Activated T-helper 2 cell treated with anti-CD3 and anti-CD28 coated beads, Interferon-gamma antibody, Interleukin-2, Interleukin-4, amounts not matched to agents 10 μg/mL and 5 μg/mL and 100 μg/mL, durations not matched to agents 14 hours and 24 hours and 36 hours (primary cell): ENCODE measurements around the gene TMEM132D. TPM values are rescaled to one million over a fixed set of nuclear protein-coding genes. Genes with fewer than 3 reads are reported as not detected.

Experiments
- DNase-seq: peaks from one replicate; pipeline ENCODE4 v3.0.0; 2021; ENCODE audit warnings: low spot score
- H3K27ac Mint-ChIP-seq: one replicate; pipeline ENCODE4 v1.8.0; 2021; ENCODE audit warnings: mixed read lengths
- H3K27me3 Mint-ChIP-seq: one replicate; pipeline ENCODE4 v1.8.0; 2021; ENCODE audit warnings: low read depth, mixed read lengths
- H3K36me3 Mint-ChIP-seq: one replicate; pipeline ENCODE4 v1.8.0; 2021; ENCODE audit warnings: low read depth, mixed read lengths
- H3K4me1 Mint-ChIP-seq: one replicate; pipeline ENCODE4 v1.8.0; 2021; ENCODE audit warnings: low read depth, mixed read lengths
- H3K4me3 Mint-ChIP-seq: one replicate; pipeline ENCODE4 v1.8.0; 2021; ENCODE audit warnings: low read depth, mild to moderate bottlenecking, moderate library complexity, mixed read lengths
- H3K9me3 Mint-ChIP-seq: one replicate; pipeline ENCODE4 v1.8.0; 2021; ENCODE audit warnings: mixed read lengths
- intact Hi-C: fragments of 100-400 bp; cut with micrococcal nuclease; formaldehyde crosslinking; loops from one replicate; pipeline ENCODE4 v1.15.1; 2023
- total RNA-seq: library from RNA; stranded (reverse); gene quantifications from 2 replicates; pipeline ENCODE4 v1.2.3, GENCODE V29; 2022

The TMEM132D gene
- total RNA-seq, 1 donor from 2014 or later = not detected

DNA sequence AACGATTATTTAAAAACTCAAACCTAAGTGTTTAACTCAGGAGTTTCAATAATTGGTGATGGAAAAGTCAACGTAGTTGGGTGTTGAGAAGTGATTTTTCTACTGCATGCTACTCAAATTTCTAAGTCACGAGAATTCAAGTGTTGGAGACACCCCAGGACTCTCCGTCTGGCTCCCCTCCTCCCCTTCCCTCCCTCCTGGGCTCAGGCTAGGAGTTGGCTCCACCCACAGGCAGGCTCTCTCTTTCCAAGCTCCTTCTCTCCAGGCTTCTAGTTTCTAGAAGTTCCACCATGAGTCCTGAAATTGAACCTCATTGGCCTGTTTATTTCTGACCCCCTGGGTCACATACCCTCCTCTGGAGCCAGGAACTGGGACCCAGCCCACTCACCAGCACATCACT lies 73.0 kb downstream of the TMEM132D start:
- H3K36me3 Mint-ChIP-seq = no peaks in the 10 kb centered on the region

DNA sequence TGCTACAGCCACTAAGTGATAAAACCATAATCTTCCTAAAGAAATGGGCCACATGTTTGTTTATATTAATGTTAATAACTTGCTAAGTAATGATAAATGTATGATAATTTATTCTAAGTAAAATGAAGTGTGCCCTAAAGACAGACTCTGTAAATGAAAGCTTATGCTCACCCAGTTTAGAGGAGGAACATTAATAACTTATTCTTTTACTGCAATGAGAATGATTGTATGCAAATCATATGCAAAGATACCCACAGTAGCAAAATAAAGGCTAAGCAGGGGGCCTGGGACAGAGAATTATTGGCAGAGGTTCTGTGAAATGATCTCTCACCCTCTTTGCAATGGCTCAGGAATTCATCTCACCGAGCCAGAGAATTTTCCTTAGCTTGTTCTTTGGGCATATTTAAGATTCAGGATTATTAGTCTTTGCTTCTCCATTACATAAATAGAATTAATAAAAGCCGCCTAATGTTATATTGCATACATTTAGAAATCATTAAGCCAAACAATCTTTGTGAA lies 75.9 kb downstream of the TMEM132D start:
- no peak overlapping the region for H3K27ac Mint-ChIP-seq
- DNase-seq = no peak
- H3K4me3 Mint-ChIP-seq = no peak overlapping the region
- no peaks in the 10 kb centered on the region for H3K4me1 Mint-ChIP-seq
- peaks cover 33% of the 10 kb centered on the region for H3K9me3 Mint-ChIP-seq
- no peaks in the 10 kb centered on the region for H3K36me3 Mint-ChIP-seq
- intact Hi-C loops = no loop called here
- no peaks in the 10 kb centered on the region for H3K27me3 Mint-ChIP-seq

More for the DNA sequence above, 73.0 kb downstream of the TMEM132D start:
- Mint-ChIP-seq H3K4me3 (no peak overlapping the region), H3K4me1 (no peaks in the 10 kb centered on the region), H3K27ac (no peak overlapping the region), H3K27me3 (no peaks in the 10 kb centered on the region), H3K9me3 (peaks cover 17% of the 10 kb centered on the region)
- DNase-seq = no peak
- intact Hi-C loops = no loop called here

DNA sequence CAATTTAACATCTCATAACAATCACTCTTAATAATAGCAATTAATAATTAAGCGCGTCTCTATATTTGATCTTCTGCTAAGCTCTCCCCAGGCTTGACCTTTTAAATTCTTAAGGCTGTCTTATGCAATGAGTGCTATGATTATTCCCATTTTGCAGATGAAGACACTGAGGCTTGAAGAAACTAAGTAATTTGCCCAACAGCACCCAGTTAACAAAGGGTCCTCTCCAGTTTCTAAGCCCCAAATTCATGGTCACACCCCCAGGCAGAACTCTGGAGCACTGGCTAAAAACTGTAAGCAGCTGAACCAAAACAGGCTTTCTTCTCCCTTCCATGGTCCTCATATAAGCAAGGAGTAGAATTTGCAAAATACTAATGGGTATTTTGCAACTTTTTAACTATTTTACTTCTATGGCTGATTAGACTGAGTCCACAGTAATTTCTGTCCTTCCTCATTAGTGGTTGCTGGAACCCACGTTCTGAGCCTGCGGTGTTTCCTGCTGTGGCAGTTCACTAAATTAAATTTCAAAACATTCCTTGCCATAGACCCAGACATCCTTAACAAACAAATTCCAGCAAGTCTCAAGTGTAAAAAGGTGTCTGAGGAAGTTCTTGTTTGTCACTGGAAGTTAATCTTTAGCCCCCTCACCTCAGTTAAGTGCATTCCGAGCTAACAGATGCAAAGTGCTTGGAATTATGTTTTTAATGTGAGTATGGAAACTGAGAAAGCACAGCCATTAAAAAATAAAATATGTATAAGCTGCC lies 76.5 kb downstream of the TMEM132D start:
- Mint-ChIP-seq H3K9me3 (peaks cover 36% of the 10 kb centered on the region), H3K4me3 (no peak overlapping the region), H3K4me1 (no peaks in the 10 kb centered on the region), H3K27me3 (no peaks in the 10 kb centered on the region), H3K27ac (no peak overlapping the region), H3K36me3 (no peaks in the 10 kb centered on the region)
- DNase-seq = no peak
- intact Hi-C loops = no loop called here

DNA sequence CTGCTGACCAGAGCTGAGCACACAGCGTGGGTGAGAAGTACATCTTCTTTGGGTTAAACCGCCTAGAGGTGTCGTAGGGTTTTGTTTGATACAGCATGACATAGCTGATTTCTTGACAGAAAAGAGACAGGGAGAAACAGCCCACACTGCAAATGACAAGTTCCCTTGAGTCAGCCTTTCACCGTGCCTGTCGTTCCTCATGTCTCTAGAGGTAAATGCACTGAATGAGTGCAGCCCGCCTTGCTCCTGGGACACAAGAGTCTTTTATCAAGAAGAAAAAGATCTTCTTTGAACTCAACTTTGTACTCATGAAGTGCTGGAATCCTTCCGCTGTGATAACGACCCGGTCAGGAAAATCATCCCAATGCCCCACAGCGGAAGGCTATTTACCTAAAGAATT lies 77.6 kb downstream of the TMEM132D start:
- no peak overlapping the region for H3K27ac Mint-ChIP-seq
- H3K4me3 Mint-ChIP-seq = no peak overlapping the region
- no peaks in the 10 kb centered on the region for H3K36me3 Mint-ChIP-seq
- no peaks in the 10 kb centered on the region for H3K27me3 Mint-ChIP-seq
- no peak for DNase-seq
- no peaks in the 10 kb centered on the region for H3K4me1 Mint-ChIP-seq
- H3K9me3 Mint-ChIP-seq = peaks cover 42% of the 10 kb centered on the region
- intact Hi-C loops = no loop called here

DNA sequence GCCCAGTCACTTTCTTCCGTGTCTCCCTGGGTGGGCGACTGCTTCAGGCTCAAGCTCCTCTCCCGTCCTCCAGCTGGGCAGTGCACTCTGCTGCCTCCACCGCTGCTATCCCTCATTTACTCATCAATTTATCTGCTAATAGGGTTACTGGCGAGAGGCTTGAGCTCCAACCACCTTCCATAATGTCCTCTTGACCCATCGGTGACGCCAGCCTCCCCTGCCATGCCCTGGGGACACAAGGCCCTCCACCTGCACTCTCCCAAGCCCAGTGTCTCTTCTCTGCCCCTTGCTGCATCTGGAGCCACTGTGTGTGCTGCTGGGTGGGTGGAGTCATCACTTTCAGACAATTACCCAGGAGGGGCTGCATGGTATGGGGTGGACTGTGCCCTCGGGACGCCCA lies 78.5 kb downstream of the TMEM132D start:
- peaks cover 42% of the 10 kb centered on the region for H3K9me3 Mint-ChIP-seq
- H3K36me3 Mint-ChIP-seq = no peaks in the 10 kb centered on the region
- no peak overlapping the region for H3K27ac Mint-ChIP-seq
- no peak for DNase-seq
- H3K4me3 Mint-ChIP-seq = no peak overlapping the region
- no peaks in the 10 kb centered on the region for H3K4me1 Mint-ChIP-seq
- intact Hi-C loops = no loop called here
- no peaks in the 10 kb centered on the region for H3K27me3 Mint-ChIP-seq

DNA sequence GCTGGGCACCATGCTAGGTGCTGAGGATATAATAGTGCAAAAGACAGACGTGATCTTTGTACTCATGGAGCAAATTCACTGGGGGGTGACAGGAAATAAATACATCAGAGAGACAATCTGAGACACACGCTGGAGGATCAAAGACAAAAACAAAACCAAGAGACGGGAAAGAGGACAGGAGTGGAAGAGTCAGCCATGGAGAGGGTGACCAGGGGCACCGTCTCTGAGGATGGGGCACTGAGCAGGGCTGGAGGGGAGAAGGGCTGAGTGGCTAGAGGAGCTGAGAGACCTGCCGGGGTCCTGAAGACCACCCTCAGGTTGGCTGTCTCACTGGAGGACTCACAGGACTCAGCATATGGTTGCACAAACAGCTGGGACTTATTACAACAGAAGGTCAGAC lies 81.9 kb downstream of the TMEM132D start:
- no peaks in the 10 kb centered on the region for H3K4me1 Mint-ChIP-seq
- H3K27ac Mint-ChIP-seq = no peak overlapping the region
- H3K9me3 Mint-ChIP-seq = peaks cover 38% of the 10 kb centered on the region
- no peak for DNase-seq
- H3K4me3 Mint-ChIP-seq = no peak overlapping the region
- intact Hi-C loops = no loop called here
- no peaks in the 10 kb centered on the region for H3K27me3 Mint-ChIP-seq
- H3K36me3 Mint-ChIP-seq = no peaks in the 10 kb centered on the region

DNA sequence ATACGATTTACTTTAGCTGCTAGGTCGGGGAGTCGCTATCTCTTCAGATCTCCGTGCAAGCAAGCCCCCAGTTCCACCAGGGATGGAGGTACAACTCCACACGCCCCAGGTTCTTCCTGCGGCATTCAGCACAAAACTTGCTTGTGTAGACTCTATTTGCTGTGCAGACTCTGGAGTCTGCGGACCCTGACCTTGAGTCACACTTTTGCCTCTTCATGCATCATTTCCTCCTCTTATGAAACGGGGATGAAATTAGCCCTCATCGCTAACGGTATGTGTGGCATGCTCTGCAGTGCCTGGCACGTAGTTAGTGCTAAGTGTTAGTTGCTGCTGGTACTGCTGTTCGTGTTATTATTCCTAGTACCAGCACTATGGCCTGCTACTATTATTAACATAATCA lies 84.4 kb downstream of the TMEM132D start:
- no peak overlapping the region for H3K27ac Mint-ChIP-seq
- intact Hi-C loops = no loop called here
- no peaks in the 10 kb centered on the region for H3K36me3 Mint-ChIP-seq
- no peaks in the 10 kb centered on the region for H3K4me1 Mint-ChIP-seq
- no peaks in the 10 kb centered on the region for H3K27me3 Mint-ChIP-seq
- H3K9me3 Mint-ChIP-seq = peaks cover 34% of the 10 kb centered on the region
- DNase-seq = no peak
- no peak overlapping the region for H3K4me3 Mint-ChIP-seq

DNA sequence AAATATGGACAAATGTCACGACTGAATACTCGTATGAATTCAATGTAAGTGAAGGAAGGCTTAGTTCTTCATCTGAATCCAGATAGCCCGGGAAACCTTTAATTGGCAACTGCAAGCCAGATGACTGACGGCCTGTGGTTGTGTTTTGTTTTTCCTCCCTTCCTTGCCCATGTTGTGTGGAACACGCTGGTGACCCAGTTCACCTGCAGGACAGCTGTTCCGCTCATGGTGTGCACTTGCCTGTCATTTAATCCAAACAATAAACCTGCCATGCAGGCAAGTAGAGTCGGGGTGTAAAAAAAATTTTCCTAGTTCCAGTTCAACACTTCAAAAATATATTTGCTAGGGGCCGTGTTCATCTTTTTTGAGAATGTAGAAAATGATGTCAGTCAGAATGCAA lies 88.0 kb downstream of the TMEM132D start:
- intact Hi-C loops = no loop called here
- no peak overlapping the region for H3K4me3 Mint-ChIP-seq
- no peaks in the 10 kb centered on the region for H3K4me1 Mint-ChIP-seq
- H3K27me3 Mint-ChIP-seq = no peaks in the 10 kb centered on the region
- H3K36me3 Mint-ChIP-seq = no peaks in the 10 kb centered on the region
- no peak overlapping the region for H3K27ac Mint-ChIP-seq
- H3K9me3 Mint-ChIP-seq = peaks cover 15% of the 10 kb centered on the region
- DNase-seq = no peak

DNA sequence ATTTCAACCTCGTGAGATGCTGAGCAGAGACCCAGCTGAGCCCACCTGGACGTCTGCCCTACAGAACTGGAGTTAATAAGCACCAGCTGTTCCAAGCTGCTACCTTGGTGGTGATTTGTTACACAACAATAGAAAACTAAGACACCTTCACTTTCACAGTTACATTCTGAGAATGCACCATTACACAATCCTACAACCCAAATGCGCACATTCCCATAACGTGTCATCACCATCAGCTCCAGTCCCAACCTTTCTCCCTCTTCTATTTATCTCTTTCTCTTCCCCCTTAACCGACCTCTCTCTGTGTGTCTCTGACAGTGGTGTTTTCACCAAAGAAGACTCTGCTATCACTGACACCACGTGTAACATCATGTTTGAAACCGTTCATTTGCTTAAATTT lies 91.9 kb downstream of the TMEM132D start:
- Mint-ChIP-seq H3K4me1 (no peaks in the 10 kb centered on the region), H3K36me3 (no peaks in the 10 kb centered on the region), H3K4me3 (no peak overlapping the region), H3K9me3 (peaks cover 32% of the 10 kb centered on the region), H3K27ac (no peak overlapping the region), H3K27me3 (no peaks in the 10 kb centered on the region)
- DNase-seq = no peak
- intact Hi-C loops = no loop called here

DNA sequence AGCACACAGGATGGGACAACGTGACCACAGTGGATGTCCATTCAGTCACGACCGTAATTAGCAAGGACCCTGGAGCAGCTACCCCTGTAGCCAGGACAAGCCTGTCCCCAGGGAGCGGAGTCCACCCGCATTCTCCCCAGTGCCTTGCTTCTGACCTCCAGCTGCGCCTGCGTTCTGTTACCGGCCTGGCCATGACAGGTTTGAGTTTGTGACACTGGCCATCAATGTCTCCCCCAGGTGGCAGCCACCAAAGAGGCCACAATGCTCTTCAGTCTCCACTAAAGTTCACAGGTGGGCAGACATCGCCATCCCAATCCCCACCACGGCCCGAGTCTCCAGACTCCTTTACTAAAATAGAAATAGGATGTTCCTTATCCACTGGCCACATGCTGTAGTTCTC lies 96.7 kb downstream of the TMEM132D start:
- Mint-ChIP-seq H3K9me3 (peaks cover 28% of the 10 kb centered on the region), H3K36me3 (no peaks in the 10 kb centered on the region), H3K4me3 (no peak overlapping the region), H3K27ac (no peak overlapping the region), H3K27me3 (no peaks in the 10 kb centered on the region), H3K4me1 (no peaks in the 10 kb centered on the region)
- DNase-seq = no peak
- intact Hi-C loops = no loop called here

DNA sequence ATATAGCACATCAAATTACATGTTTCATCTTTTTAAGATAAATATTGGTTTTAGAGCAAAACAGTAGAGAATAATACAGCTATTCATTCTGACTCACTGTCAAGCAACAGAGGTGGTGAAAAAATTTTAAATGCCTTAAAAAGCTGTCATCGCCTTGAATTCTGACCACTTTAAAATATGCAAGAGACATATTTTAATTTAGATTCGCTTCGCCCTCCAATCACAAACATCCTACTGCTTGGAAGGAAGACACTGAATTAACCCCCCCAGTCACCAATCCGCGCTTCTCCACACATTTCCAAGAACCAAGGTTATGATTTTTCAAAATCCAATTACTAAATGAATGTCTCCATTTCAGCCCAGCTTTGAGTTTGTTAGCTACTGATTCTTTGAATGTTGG lies 112.4 kb downstream of the TMEM132D start:
- DNase-seq = no peak
- Mint-ChIP-seq H3K27me3 (no peaks in the 10 kb centered on the region), H3K4me1 (no peaks in the 10 kb centered on the region), H3K27ac (no peak overlapping the region), H3K9me3 (peaks cover 21% of the 10 kb centered on the region), H3K4me3 (no peak overlapping the region), H3K36me3 (no peaks in the 10 kb centered on the region)
- intact Hi-C loops = no loop called here

DNA sequence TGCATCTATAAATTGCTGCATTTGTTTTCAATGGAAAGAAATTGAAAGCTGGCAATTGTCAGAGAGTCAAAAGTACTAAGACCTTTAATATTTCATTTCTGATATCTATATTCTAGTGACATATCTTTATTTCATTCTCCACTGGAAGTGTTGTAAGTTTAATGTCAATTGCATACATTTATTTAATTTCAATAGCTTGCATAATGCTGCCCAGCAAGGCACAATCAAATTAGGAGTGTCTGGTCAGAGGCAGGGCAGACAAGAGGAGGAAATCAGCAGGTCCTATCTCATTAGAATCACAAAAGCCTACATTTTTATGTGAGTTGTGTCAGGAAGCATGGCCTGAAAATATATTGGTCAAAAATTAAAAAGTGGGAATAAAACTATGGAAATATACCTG lies 112.9 kb downstream of the TMEM132D start:
- H3K4me3 Mint-ChIP-seq = no peak overlapping the region
- intact Hi-C loops = no loop called here
- no peak for DNase-seq
- peaks cover 26% of the 10 kb centered on the region for H3K9me3 Mint-ChIP-seq
- no peak overlapping the region for H3K27ac Mint-ChIP-seq
- no peaks in the 10 kb centered on the region for H3K36me3 Mint-ChIP-seq
- H3K4me1 Mint-ChIP-seq = no peaks in the 10 kb centered on the region
- no peaks in the 10 kb centered on the region for H3K27me3 Mint-ChIP-seq

DNA sequence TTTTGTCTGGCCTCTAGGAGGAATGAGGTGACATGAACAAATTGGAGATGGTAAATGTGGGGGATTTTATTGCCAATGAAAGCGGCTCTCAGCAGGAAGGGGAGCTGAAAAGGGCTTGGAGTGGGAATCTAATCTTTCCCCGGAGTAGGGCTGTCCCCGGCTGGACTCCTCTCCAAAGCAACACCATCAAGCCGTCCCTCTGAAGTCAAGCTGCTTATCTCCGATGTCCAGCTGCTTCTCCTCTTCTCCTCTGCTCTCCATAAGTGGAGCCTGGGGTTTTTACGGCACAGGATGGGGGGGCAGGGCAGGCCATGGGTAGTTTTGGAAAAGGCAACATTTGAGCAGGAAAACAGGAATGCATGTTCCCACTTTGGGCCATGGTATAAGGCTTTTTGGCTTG lies 113.5 kb downstream of the TMEM132D start:
- Mint-ChIP-seq H3K36me3 (no peaks in the 10 kb centered on the region), H3K4me3 (no peak overlapping the region), H3K27me3 (no peaks in the 10 kb centered on the region), H3K9me3 (peaks cover 32% of the 10 kb centered on the region), H3K4me1 (no peaks in the 10 kb centered on the region), H3K27ac (no peak overlapping the region)
- intact Hi-C loops = no loop called here
- DNase-seq = no peak
